Activated CD4-positive, alpha-beta T cell treated with anti-CD3 and anti-CD28 coated beads, Interleukin-2, amount 50 U/mL, for 4 hours (primary cell): ENCODE data around the gene PLCL2.
"Not testable (repeated sequence)": the region's sequence is repeated elsewhere in the genome, so short reads cannot be mapped to it uniquely, and the experiment has no call there.

ENCODE experiments used
- DNase-seq, 2 experiments: peaks; one replicate each; pipeline ENCODE4 v3.0.0-alpha.2; 2020

PLCL2 gene

DNA sequence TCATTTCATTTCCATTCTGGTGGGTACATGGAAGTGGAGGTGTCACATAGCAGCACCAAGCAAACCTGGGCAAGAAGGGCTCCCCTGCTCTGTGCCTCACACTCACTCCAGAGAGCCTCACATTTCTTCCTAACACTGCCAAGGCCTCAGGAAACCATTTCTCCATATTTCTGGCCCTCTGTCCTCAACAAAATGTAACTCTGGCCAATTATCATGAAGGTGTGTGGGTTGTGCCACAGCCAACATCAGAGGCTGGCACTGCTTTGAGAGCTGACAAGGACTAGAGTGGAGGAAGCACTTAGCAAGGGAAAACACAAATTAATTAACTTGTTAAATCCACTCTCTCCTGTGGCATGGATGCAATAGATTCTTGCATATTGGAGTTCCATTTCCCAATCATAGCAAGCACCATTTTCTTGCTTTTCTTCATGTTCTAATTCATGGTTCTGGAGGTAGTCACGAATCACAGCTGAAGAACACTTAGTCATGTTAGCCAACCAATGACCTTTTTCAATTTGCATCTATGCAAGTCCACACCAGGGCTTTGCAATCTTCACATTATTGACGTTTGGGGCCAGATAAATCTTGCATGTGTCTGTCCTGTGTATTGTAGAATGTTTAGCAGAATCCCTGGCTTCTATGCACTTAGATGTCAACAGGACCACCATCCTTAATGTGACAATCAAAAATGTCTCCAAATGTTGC lies 241.1 kb downstream of the PLCL2 start:
- no peak for DNase-seq

DNA sequence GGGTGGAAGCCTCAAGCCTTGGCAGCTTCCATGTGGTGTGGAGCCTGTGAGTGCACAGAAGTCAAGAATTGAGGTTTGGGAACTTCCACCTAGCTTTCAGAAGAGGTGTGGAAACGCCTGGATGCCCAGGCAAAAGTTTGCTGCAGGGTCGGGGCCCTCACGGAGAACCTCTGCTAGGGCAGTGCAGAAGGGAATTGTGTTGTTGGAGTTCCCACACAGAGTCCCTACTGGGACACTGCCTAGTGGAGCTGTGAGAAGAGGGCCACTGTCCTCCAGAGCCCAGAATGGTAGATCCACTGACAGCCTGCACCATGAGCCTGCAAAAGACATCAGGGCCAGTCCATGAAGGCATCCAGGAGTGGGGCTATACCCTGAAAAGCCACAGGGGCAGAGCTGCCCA lies 243.9 kb downstream of the PLCL2 start:
- not testable (repeated sequence) for DNase-seq

DNA sequence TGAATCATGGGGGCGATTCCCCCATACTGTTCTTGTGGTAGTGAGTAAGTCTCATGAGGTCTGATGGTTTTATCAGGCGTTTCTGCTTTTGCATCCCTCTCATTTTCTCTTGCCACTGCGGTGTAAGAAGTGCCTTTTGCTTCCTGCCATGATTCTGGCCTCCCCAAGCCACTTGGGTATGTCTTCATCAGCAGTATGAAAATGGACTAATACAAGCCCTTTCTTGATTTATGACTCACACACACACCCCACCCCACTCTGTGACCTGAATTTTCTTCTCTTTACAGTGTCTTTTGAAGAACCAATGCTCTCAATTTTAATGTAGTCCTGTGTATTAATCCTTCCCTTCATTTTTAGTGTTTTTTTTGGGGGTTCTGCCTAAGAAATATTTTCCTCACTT lies 244.8 kb downstream of the PLCL2 start:
- DNase-seq, result no peak

DNA sequence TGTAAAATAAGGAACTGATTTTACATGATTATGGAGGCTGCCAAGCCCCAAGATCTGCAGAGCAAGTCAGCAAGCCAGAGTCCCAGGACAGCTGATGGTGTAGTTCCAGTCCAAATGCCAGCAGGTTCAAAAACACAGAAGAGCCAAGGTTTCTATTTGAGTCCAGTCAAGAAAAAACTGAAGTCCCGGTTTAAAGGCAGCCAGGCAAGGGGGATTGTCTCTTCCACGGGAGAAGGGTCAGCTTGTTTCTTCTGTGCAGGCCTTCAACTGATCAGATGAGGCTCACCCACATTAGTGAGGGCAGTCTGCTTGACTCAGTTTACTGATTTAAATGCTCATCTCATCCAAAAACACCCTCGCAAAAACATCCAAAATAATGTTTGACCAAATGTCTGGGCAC lies 246.2 kb downstream of the PLCL2 start:
- DNase-seq, result no peak

DNA sequence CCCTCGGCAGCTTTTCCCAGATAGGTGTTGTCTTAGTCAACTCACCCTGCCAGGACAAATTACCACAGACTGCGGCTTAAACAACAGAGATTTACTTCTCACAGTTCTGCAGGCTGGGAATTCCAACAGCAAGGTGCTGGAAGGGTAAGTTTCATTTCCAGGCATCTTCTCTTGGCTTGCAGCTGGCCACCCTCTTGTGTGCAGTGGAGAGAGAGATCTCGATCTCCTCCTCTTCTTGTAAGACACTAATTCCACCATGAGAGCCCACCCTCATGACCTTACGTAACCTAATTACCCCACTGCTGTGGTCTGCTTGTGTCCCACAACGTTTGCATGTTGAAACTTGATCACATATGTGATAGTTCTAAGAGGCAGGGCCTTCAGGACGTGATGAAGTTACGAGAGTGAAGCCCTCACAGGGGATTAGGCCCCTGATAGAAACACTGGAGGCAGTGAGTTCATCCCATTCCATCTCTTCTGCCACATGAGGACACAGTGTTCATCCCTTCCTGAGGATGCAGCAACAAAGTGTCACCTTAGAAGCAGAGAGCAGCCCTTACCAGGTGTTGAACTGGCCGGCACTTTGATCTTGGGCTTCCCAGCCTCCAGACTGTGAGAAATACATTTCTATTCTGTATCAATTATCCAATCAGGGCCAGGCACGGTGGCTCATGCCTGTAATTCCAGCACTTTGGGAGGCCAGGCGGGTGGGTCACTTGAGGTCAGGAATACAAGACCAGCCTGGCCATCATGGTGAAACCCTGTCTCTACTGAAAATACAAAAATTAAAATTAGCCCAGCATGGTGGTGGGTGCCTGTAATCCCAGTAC lies 247.7 kb downstream of the PLCL2 start:
- DNase-seq, result no peak

DNA sequence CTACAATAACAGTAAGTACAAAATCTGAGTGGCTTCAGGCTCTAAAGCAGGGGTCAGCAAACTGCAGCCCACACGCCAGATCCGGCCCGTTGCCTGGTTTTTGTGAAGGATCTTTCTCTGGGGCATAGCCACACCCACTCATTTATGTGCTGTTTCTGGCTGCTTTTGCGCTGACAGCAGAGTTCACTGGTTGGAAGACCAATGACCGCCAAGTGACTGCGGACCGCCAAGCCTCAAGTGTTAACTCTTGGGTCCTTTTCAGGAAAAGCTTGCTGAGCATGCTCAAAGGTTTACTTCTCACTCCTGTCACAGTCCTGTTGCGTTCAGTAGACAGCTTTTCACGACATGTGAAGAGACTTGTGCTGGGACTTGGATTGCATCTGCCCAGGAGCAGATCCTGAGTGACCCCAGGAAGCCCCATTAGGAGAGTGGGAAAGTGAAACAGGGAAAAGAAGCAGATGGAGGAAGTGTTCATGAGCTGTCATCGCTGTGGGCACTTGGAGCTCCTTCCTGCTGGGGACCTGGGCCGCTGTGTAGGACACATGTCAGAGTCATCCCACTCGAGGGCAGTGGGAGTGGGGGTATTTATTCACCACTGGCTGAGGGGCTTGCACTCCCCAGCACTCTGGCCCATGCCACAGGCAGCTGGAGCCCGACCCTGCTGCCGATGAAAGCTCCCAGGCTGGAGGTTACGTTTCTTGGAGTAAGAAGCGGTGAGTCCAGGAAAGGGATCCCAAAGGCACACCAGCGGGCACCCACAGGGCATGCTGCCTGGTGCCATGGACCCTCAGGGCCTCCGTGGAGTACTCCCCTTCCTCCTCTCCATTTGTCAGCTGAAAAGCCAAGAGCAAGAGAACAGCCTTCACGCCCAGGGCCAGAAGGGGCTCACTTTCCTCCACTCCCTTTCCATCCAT lies 249.1 kb downstream of the PLCL2 start:
- DNase-seq, result no peak

DNA sequence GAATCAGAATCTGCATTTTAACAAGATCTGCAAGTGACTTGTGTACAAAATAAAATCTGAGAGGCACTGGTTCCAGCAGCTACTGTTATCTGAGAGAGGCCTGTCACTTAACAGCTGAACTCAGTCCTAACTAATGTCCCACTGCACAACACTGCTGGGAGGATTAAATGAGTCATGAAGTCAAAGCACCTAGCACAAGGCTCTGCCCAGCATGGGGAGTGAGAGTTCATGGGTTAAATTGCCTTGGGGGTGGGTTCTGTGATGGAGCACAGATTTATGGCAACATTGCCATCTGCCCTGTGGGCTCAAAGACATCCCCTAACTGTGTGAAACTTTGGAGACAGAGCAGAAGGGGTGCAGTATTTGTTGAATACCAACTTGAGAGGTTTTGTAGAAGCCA lies 250.9 kb downstream of the PLCL2 start:
- no peak for DNase-seq

DNA sequence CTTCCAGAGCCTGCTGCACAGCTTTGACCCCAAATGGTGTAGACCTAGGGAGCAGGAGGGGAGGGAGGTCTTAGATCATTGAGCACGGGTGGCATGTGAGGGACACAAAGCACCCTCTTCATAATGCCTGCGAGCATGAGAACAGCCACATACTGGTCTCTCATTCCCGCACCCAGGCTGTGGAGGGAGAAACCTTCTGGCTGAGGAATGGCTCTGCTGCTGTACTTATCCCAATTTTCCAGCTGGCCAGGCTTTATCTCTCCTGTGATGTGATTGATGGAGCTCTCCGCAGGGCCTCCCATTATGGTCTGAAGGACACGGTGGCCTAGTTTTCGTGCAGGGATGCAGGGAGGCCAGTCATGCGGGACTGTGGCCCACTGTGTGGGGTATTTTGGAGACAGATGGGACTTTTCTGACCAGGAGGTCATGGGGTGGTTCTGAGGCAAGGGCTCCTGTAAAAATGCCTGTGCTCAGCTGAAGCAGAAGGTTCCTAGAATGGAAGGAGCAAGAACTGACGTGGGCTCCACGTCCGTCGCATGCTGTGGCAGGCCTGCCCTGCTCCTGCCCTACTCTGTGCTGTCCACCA lies 251.5 kb downstream of the PLCL2 start:
- DNase-seq, result no peak

DNA sequence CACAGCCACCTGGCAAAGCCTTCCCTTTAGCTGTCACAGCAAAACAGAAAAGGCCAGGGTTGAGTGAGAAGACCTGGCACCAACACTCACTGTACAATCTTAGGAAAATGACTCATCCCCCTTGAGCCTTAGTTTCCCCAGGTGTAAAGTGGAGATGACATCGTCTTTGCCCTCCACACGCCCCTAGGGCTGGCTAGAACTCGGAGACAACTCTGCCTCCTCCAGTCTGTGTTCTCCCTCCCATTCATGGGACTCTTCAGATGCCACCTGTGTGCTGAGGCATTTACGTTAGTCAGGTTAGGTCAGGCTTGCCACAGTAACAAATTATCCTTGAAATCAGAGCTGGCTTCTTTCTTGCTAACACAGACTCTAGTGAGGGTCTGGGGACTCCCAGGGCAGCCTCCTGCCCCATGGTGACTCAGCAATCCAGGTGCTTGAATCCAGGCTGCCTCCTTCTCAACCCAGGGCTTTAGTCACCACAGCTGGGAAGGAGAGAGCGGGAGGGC lies 252.6 kb downstream of the PLCL2 start:
- no peak for DNase-seq

DNA sequence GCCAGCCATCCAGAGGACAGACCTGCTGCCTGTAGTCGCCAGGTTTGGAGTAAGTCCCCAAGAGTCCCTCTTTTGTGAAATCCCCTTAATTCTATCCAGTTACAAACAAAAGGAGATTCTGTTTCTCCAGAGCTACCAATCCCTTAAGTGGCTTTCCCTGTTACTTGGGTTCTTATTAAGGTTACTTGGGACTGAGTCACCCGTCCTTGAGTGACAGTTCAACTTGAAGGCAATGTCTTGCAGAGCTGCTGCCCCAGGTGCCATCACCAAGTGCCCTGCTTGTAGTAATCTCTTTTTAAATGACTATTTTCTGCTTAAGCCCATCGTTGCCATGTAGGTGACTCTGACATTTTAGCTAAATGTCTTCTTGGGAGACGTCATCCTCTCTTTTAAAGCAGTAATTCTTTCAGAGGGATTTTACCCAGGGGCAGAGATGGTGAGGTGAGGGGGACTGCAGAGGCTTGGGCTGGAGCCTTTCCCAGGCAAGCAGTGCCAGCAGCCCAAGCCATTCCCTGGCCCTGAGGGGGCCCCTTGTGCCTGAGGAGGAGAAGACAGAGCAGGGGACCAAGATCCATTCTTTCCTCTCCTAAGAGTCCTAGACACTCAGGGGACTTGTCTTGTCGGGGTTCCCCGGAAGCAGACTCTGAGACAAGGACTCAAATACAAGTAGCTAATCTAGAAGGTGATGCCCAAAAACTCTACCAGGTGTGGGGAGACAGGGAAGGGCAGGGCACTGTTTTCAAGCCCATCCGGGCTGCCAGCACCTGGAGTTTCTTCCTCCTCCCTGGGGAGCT lies 253.7 kb downstream of the PLCL2 start:
- no peak for DNase-seq
